ENCODE data around the gene MACROD2.

The MACROD2 gene

DNA sequence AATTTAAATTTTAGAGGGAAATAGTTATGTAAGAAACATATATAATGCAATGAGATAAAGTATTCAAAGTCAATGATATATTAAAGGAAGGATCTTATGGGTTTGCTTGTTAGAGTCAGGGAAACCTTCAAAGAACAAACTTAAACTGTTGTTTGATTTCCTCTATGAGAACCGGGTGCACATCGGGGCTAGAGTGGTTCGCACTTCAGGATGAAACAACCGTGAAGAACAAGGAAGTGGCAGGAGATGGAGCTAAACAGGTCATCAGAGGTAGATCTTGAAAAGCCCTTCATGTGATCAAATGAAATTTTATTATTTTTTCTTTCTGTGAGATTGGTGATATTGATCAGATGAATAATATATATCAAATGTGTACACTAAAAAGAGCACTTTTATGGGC, 1294.0 kb downstream of the MACROD2 start:
- H3K36me3 Mint-ChIP-seq (ENCODE audit: low read depth): no peaks in the 10 kb centered on the region
- no peak overlapping the region for H3K27ac Mint-ChIP-seq
- no peaks in the 10 kb centered on the region for H3K4me1 Mint-ChIP-seq (ENCODE audit: low read depth)
- H3K4me3 Mint-ChIP-seq: no peak overlapping the region
- peaks cover 20% of the 10 kb centered on the region for H3K9me3 Mint-ChIP-seq
- DNase-seq (ENCODE audit: low spot score): no peak
- H3K27me3 Mint-ChIP-seq (ENCODE audit: low read depth): no peaks in the 10 kb centered on the region

DNA sequence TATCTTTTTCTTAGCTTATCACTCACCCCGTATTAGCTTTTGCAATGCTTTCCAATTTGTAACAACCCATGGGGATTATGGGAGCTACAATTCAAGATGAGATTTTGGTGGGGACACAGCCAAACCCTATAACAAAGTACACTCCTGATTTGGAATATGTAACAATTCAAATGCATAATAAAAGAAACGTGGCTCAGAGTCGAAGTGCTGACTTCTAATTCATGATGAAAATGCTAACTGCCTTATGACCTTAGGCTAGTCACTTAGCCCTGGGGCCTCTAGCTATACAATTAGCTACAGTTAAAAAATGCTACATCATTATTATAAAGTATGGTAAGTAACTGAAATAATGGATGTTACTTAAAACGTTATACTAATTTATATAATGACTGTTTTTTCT, 1297.1 kb downstream of the MACROD2 start:
- peaks cover 21% of the 10 kb centered on the region for H3K9me3 Mint-ChIP-seq
- H3K27ac Mint-ChIP-seq: no peak overlapping the region
- H3K36me3 Mint-ChIP-seq (ENCODE audit: low read depth): no peaks in the 10 kb centered on the region
- no peak overlapping the region for H3K4me3 Mint-ChIP-seq
- H3K4me1 Mint-ChIP-seq (ENCODE audit: low read depth): no peaks in the 10 kb centered on the region
- no peak for DNase-seq (ENCODE audit: low spot score)
- no peaks in the 10 kb centered on the region for H3K27me3 Mint-ChIP-seq (ENCODE audit: low read depth)

DNA sequence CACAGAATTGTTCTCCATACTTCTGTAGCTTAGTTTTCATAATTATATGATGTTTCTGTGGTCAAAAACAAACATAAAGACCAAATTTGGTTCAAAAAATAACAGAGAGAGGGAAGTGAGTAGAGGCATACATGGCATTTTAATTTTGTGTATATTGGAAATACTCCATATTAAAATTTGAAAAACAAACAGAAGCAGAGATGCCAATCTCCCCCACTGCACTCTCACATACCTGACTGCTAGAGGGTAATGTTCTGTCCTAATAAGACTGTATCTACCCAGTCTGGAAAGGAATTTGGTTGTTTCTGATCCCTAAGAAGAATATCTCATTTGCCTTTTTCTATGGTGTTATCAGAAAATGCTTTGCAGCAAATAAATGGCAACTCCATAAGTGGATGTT, 1301.1 kb downstream of the MACROD2 start:
- H3K36me3 Mint-ChIP-seq (ENCODE audit: low read depth): no peaks in the 10 kb centered on the region
- no peak overlapping the region for H3K4me3 Mint-ChIP-seq
- H3K27ac Mint-ChIP-seq: no peak overlapping the region
- H3K4me1 Mint-ChIP-seq (ENCODE audit: low read depth): no peaks in the 10 kb centered on the region
- H3K27me3 Mint-ChIP-seq (ENCODE audit: low read depth): no peaks in the 10 kb centered on the region
- DNase-seq (ENCODE audit: low spot score): no peak
- H3K9me3 Mint-ChIP-seq: peaks cover 29% of the 10 kb centered on the region

DNA sequence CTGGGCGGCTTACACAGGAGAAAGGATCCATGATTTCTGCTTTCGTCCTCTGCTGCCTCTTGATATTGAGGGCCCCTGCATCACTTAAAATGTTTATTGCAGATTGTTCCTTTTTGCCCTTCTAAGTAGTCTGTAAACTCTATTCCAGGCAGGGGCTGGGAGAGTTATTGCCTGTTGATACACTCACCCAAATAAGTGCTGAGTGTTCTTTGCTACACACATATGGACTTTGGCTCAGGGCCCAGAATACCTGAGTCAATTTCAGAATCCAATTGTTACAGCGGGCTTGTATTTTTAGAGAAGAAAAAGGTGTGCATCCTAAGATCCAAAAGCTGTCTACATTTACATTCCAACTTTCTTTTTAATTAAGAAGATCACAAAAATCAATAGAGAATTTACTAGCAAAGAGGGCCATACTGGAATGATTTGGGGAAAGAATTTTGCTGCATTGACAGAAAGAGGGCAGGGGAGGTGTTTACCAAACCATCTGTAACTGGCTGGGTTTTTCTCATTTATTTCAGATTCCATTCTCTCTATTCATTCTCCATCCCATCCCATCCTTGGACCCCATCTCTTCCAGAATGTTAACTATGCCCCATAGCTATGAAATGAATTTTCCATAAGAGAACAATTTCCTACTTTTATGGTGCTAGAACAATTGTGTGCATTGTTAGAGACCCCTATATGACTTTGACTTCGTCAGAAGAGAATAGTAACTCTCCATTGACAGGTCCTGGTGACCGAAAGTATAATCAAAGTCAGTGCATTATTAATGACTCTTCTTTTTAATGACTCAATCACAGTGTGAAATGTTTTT, 1302.0 kb downstream of the MACROD2 start:
- no peaks in the 10 kb centered on the region for H3K27me3 Mint-ChIP-seq (ENCODE audit: low read depth)
- no peak overlapping the region for H3K4me3 Mint-ChIP-seq
- H3K9me3 Mint-ChIP-seq: peaks cover 34% of the 10 kb centered on the region
- no peak for DNase-seq (ENCODE audit: low spot score)
- no peak overlapping the region for H3K27ac Mint-ChIP-seq
- H3K36me3 Mint-ChIP-seq (ENCODE audit: low read depth): no peaks in the 10 kb centered on the region
- H3K4me1 Mint-ChIP-seq (ENCODE audit: low read depth): no peaks in the 10 kb centered on the region

DNA sequence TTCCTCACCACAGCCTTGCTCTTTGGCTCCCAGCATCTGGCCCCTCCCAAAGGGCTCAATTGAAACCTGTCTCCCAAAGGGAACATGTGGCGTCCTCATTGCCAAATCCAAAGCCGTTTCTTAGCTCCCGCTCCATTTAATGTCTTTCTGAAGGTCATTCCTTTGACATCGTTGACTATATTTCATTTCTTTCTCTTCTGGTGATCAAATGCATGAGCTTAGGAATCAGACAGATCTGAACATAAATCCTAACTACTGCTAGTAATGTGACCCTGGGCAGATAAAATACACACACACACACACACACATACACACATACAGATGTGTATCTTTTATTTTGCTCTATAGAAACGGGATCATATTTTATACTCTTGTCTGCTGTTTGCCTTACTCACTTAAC, 1306.8 kb downstream of the MACROD2 start:
- no peaks in the 10 kb centered on the region for H3K27me3 Mint-ChIP-seq (ENCODE audit: low read depth)
- H3K36me3 Mint-ChIP-seq (ENCODE audit: low read depth): no peaks in the 10 kb centered on the region
- H3K9me3 Mint-ChIP-seq: peaks cover 54% of the 10 kb centered on the region
- no peak overlapping the region for H3K27ac Mint-ChIP-seq
- no peaks in the 10 kb centered on the region for H3K4me1 Mint-ChIP-seq (ENCODE audit: low read depth)
- no peak for DNase-seq (ENCODE audit: low spot score)
- no peak overlapping the region for H3K4me3 Mint-ChIP-seq

DNA sequence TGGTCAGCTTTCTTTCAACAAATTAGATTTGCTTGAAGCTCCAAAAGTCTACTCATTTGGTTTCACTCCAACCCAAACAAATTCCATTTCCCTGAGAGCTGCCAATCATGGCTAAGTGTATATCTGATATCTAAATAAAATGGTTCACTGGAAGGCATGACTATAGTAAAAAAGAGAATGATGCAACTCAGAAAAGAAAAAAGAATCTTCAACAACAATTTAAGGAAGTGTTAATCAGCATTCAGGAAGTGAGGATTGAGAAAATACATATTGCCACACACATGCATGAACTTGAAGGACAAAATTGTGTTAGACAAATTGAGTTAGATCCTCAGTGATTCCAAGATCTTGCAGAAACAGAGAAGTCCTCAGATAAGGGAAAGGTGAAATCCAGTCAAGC, 1315.0 kb downstream of the MACROD2 start:
- Mint-ChIP-seq H3K4me1 (ENCODE audit: low read depth) (no peaks in the 10 kb centered on the region), H3K36me3 (ENCODE audit: low read depth) (no peaks in the 10 kb centered on the region), H3K4me3 (no peak overlapping the region)

DNA sequence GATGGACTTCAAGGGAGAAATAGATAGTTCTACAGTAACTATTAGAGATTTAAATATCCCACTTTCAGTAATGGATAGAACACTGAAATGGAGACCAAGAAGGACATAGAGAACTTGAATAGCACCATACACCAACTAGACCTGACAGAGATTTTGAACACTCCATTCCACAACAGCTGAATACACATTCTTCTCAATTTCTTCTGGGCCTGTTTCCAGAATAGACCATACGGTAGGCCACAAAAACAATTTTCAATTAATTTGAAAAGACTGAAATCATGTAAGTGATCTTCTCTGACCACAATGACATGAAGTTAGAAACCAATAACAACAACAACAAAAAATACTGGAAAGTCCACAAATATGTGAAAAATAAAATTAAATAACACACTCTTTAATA, 1321.2 kb downstream of the MACROD2 start:
- DNase-seq (ENCODE audit: low spot score): no peak
- Mint-ChIP-seq H3K36me3 (ENCODE audit: low read depth) (no peaks in the 10 kb centered on the region), H3K4me3 (no peak overlapping the region), H3K27ac (no peak overlapping the region), H3K27me3 (ENCODE audit: low read depth) (no peaks in the 10 kb centered on the region), H3K9me3 (peaks cover 25% of the 10 kb centered on the region), H3K4me1 (ENCODE audit: low read depth) (no peaks in the 10 kb centered on the region)

More for the DNA sequence above, 1315.0 kb downstream of the MACROD2 start:
- no peak for DNase-seq (ENCODE audit: low spot score)
- no peaks in the 10 kb centered on the region for H3K27me3 Mint-ChIP-seq (ENCODE audit: low read depth)
- peaks cover 37% of the 10 kb centered on the region for H3K9me3 Mint-ChIP-seq
- no peak overlapping the region for H3K27ac Mint-ChIP-seq

DNA sequence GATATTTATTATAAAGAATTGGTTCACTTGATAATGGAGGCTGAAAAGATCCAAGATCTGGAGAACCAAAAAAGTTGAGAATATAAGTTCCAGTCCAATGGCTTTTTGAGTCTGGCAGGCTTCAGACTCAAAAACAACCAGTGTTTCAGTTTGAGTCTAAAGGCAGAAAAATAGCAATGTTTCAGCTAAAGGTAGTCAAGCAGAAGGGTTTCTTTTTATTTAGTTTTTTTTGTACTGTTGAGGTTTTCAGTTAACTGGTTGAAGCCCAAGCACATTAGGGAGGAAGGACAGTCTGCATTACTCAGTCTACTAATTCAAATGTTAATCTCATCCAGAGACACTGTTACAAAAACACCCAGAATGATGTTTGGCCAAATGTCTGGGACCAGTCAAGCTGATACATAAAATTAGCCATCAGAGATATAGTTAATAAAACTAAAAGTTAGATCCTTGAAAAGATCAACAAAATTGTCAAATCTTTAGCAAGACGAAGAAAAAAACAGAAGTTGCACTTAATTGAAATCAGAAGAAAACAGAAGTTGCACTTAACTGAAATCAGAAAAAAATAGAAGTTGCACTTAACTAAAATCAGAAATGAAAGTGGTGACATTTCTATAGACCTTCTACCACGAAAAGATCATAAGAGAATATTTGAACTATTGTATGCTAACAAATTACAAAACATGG, 1322.4 kb downstream of the MACROD2 start:
- no peaks in the 10 kb centered on the region for H3K4me1 Mint-ChIP-seq (ENCODE audit: low read depth)
- no peak overlapping the region for H3K27ac Mint-ChIP-seq
- H3K27me3 Mint-ChIP-seq (ENCODE audit: low read depth): no peaks in the 10 kb centered on the region
- no peak overlapping the region for H3K4me3 Mint-ChIP-seq
- H3K9me3 Mint-ChIP-seq: peaks cover 24% of the 10 kb centered on the region
- no peaks in the 10 kb centered on the region for H3K36me3 Mint-ChIP-seq (ENCODE audit: low read depth)
- no peak for DNase-seq (ENCODE audit: low spot score)

DNA sequence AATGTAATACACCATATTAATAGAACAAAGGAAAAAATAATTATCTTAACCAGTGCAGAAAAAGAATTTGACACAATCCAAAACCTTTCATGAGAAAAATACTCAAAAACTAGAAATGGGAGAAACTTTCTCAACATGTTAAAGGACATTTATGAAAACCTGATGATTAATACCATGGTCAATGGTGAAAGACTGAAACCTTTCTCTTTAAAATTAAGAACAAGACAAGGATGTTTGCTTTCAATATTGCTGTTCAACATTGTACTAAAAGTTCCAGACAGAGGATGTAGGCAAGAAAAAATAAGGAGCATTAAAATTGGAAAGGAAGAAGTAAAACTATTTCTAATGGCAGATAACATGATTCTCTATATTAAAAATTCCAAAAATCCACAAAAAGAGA, 1323.4 kb downstream of the MACROD2 start:
- Mint-ChIP-seq H3K9me3 (peaks cover 21% of the 10 kb centered on the region), H3K4me1 (ENCODE audit: low read depth) (no peaks in the 10 kb centered on the region), H3K4me3 (no peak overlapping the region), H3K27me3 (ENCODE audit: low read depth) (no peaks in the 10 kb centered on the region), H3K36me3 (ENCODE audit: low read depth) (no peaks in the 10 kb centered on the region), H3K27ac (no peak overlapping the region)
- DNase-seq (ENCODE audit: low spot score): no peak

DNA sequence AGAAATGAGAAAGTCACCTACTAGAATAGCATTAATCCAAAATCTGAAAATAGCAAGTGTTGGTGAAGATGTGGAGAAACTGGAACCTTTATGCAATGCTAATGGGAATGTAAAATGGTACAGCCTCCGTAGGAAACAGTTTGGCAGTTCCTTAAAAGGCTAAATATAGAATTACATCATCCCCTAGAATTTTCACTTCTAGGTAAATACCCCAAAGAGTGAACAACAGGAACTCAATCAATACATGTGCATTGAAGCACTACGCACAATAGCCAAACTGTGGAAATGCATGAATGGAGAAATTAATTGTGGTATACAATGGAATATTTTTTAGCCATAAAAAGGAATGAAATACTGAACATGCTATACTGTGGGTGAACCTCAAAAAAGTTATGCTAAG, 1324.1 kb downstream of the MACROD2 start:
- H3K9me3 Mint-ChIP-seq: peaks cover 17% of the 10 kb centered on the region
- H3K27me3 Mint-ChIP-seq (ENCODE audit: low read depth): no peaks in the 10 kb centered on the region
- no peaks in the 10 kb centered on the region for H3K4me1 Mint-ChIP-seq (ENCODE audit: low read depth)
- no peak overlapping the region for H3K4me3 Mint-ChIP-seq
- DNase-seq (ENCODE audit: low spot score): no peak
- H3K27ac Mint-ChIP-seq: no peak overlapping the region
- H3K36me3 Mint-ChIP-seq (ENCODE audit: low read depth): no peaks in the 10 kb centered on the region

DNA sequence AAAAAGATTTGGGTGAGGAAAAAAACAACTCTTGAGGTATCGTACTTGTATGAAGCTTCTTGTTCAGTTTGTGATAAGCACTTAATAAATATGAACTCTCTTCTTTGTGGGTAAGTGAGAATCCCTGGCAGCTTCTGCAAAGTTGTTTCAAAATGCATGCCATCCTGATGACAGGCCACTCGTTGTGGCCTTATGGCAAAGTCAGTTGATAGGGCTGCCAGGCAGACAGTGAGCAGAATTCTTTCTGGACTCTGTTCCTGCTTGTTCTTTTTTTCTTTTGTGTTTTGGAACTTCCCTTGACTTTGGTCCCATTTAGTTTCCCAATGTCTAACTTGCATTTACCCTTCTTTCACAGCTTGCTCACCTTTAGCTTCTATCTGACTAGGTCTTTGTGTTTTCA, 1325.6 kb downstream of the MACROD2 start:
- H3K4me3 Mint-ChIP-seq: no peak overlapping the region
- no peaks in the 10 kb centered on the region for H3K36me3 Mint-ChIP-seq (ENCODE audit: low read depth)
- H3K4me1 Mint-ChIP-seq (ENCODE audit: low read depth): no peaks in the 10 kb centered on the region
- no peak overlapping the region for H3K27ac Mint-ChIP-seq
- no peaks in the 10 kb centered on the region for H3K27me3 Mint-ChIP-seq (ENCODE audit: low read depth)
- H3K9me3 Mint-ChIP-seq: peaks cover 8% of the 10 kb centered on the region
- DNase-seq (ENCODE audit: low spot score): no peak

DNA sequence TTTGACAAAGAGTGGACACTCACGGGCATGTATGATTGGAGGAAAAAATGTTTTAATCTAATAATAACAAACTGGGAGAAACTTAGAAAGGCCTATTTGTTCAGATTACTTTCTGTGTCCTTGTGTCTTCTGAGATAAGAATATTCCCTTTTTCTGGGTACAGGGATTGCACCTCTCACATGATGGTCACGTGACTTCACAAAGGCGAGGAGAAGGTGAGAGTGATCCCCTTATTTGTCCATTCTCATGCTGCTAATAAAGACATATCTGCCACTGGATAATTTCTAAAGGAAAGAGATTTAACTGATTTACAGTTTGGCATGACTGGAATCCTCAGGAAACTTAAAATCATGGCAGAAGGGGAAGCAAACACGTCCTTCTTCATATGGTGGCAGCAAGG, 1331.8 kb downstream of the MACROD2 start:
- H3K27me3 Mint-ChIP-seq (ENCODE audit: low read depth): no peaks in the 10 kb centered on the region
- H3K27ac Mint-ChIP-seq: no peak overlapping the region
- no peak overlapping the region for H3K4me3 Mint-ChIP-seq
- DNase-seq (ENCODE audit: low spot score): no peak
- no peaks in the 10 kb centered on the region for H3K4me1 Mint-ChIP-seq (ENCODE audit: low read depth)
- peaks cover 9% of the 10 kb centered on the region for H3K9me3 Mint-ChIP-seq
- H3K36me3 Mint-ChIP-seq (ENCODE audit: low read depth): no peaks in the 10 kb centered on the region

DNA sequence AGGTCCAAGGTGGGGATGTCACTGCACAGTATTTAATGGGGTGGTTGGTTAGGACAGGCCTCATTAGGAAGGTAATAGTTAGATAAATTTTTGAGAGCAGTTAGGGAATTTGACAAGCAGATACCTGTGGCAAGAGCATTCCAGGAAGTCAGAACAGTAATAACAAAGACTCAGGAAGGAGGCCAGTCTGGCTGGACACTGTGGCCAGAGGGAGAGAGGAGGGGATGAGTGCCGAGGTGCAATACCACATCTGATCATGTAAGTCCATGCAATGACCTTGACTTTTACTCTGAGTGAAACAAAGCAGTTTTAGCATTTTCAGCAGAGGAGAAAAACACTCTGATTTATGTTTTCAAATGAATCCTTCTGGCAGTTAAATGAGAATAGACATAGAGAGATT, 1332.8 kb downstream of the MACROD2 start:
- no peaks in the 10 kb centered on the region for H3K4me1 Mint-ChIP-seq (ENCODE audit: low read depth)
- peaks cover 9% of the 10 kb centered on the region for H3K9me3 Mint-ChIP-seq
- H3K36me3 Mint-ChIP-seq (ENCODE audit: low read depth): no peaks in the 10 kb centered on the region

DNA sequence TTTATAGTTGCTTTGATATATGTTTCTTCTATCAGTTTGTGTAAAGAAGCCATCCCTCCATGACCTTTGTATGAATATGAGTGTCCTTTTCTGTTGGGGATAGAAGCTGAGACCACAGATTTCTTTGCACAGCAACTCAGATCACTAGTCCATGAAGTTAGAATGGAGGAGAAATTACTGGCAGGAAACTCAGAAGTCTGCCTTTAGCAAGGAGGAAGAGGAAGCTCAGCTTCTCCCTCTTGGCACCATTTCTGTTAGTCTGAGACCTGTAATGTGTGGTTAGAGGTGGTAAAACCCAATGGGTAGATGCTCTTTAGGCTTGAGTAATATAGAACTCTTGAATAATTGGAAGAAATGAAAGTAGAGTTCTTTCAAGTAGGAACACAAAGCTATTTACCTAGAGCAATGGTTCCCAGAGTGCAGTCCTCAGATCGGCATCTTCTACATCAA, 1337.4 kb downstream of the MACROD2 start:
- H3K27ac Mint-ChIP-seq: no peak overlapping the region
- no peaks in the 10 kb centered on the region for H3K27me3 Mint-ChIP-seq (ENCODE audit: low read depth)
- H3K9me3 Mint-ChIP-seq: peaks cover 26% of the 10 kb centered on the region
- no peak for DNase-seq (ENCODE audit: low spot score)
- no peak overlapping the region for H3K4me3 Mint-ChIP-seq
- H3K36me3 Mint-ChIP-seq (ENCODE audit: low read depth): no peaks in the 10 kb centered on the region
- H3K4me1 Mint-ChIP-seq (ENCODE audit: low read depth): no peaks in the 10 kb centered on the region

More for the DNA sequence above, 1332.8 kb downstream of the MACROD2 start:
- H3K27me3 Mint-ChIP-seq (ENCODE audit: low read depth): no peaks in the 10 kb centered on the region
- no peak for DNase-seq (ENCODE audit: low spot score)
- no peak overlapping the region for H3K27ac Mint-ChIP-seq
- no peak overlapping the region for H3K4me3 Mint-ChIP-seq
